SK-N-SH treated with all-trans-retinoic acid at 6 μM for 48 hours (cell line): Measurements from ENCODE around the gene TMBIM1.

Source experiments
- ATAC-seq: fragments of 200-7000 bp; cut with Tn5 transposase; 3 replicates; pipeline ENCODE4 v1.9.1; 2020; ENCODE audit warnings: mild to moderate bottlenecking, moderate library complexity
- ARNTL ChIP-seq: fragments of 450-650 bp; formaldehyde crosslinking; IDR thresholded peaks from 2 replicates; pipeline ENCODE4 v1.5.0; 2020; ENCODE audit warnings: low read depth, mild to moderate bottlenecking, moderate library complexity, borderline replicate concordance
- CREB5 ChIP-seq: fragments of 250-450 bp; sonication (Bioruptor Pico); IDR thresholded peaks from 2 replicates; pipeline ENCODE4 v1.5.1; 2020; ENCODE audit warnings: low read depth, mild to moderate bottlenecking, moderate library complexity
- ESRRG ChIP-seq: fragments of 250-450 bp; sonication (Bioruptor Pico); IDR thresholded peaks from 2 replicates; pipeline ENCODE4 v1.6.1; 2021; ENCODE audit warnings: mild to moderate bottlenecking
- ISL1 ChIP-seq: fragments of 250-450 bp; sonication (Bioruptor Pico); IDR thresholded peaks from 2 replicates; pipeline ENCODE4 v2.1.2; 2022; ENCODE audit warnings: mild to moderate bottlenecking, moderate library complexity
- OSR1 ChIP-seq: fragments of 250-450 bp; sonication (Bioruptor Pico); IDR thresholded peaks from 2 replicates; pipeline ENCODE4 v1.8.0; 2022; ENCODE audit warnings: moderate library complexity, mild to moderate bottlenecking, inconsistent platforms
- RARB ChIP-seq: fragments of 250-450 bp; sonication (Bioruptor Pico); IDR thresholded peaks from 2 replicates; pipeline ENCODE4 v1.8.0; 2021; ENCODE audit warnings: mild to moderate bottlenecking, moderate library complexity
- SNAI2 ChIP-seq: fragments of 250-450 bp; sonication (Bioruptor Pico); IDR thresholded peaks from 2 replicates; pipeline ENCODE4 v1.5.0; 2020; ENCODE audit warnings: mild to moderate bottlenecking, moderate library complexity
- ZC3H10 ChIP-seq: fragments of 250-450 bp; sonication (Bioruptor Pico); IDR thresholded peaks from 2 replicates; pipeline ENCODE4 v1.5.1; 2021; ENCODE audit warnings: mild to moderate bottlenecking, moderate library complexity
- ZFP30 ChIP-seq: fragments of 450-650 bp; formaldehyde crosslinking; IDR thresholded peaks from 2 replicates; pipeline ENCODE4 v1.5.0; 2022; ENCODE audit warnings: mild to moderate bottlenecking, moderate library complexity
- ZNF565 ChIP-seq: fragments of 450-650 bp; formaldehyde crosslinking; conservative IDR thresholded peaks from 2 replicates; pipeline ENCODE4 v1.5.0; 2020; ENCODE audit warnings: low read depth, mild to moderate bottlenecking, moderate library complexity
- ZNF8 ChIP-seq: fragments of 450-650 bp; formaldehyde crosslinking; IDR thresholded peaks from 2 replicates; pipeline ENCODE4 v1.5.0; 2020; ENCODE audit warnings: mild to moderate bottlenecking, moderate library complexity
- TF ChIP-seq, protein P1 (sequence below): fragments of 250-450 bp; sonication (Bioruptor Pico); IDR thresholded peaks from 2 replicates; pipeline ENCODE4 v1.5.1; 2021; ENCODE audit warnings: mild to moderate bottlenecking, moderate library complexity
- TF ChIP-seq, protein P2 (sequence below): fragments of 250-450 bp; sonication (Bioruptor Pico); IDR thresholded peaks from 2 replicates; pipeline ENCODE4 v1.8.0; 2021; ENCODE audit warnings: low read depth, mild to moderate bottlenecking, moderate library complexity, borderline replicate concordance
- TF ChIP-seq, protein P3 (sequence below): fragments of 250-450 bp; sonication (Bioruptor Pico); IDR thresholded peaks from 2 replicates; pipeline ENCODE4 v1.5.0; 2020; ENCODE audit warnings: mild to moderate bottlenecking, moderate library complexity

The TMBIM1 gene, protein sequence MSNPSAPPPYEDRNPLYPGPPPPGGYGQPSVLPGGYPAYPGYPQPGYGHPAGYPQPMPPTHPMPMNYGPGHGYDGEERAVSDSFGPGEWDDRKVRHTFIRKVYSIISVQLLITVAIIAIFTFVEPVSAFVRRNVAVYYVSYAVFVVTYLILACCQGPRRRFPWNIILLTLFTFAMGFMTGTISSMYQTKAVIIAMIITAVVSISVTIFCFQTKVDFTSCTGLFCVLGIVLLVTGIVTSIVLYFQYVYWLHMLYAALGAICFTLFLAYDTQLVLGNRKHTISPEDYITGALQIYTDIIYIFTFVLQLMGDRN

DNA sequence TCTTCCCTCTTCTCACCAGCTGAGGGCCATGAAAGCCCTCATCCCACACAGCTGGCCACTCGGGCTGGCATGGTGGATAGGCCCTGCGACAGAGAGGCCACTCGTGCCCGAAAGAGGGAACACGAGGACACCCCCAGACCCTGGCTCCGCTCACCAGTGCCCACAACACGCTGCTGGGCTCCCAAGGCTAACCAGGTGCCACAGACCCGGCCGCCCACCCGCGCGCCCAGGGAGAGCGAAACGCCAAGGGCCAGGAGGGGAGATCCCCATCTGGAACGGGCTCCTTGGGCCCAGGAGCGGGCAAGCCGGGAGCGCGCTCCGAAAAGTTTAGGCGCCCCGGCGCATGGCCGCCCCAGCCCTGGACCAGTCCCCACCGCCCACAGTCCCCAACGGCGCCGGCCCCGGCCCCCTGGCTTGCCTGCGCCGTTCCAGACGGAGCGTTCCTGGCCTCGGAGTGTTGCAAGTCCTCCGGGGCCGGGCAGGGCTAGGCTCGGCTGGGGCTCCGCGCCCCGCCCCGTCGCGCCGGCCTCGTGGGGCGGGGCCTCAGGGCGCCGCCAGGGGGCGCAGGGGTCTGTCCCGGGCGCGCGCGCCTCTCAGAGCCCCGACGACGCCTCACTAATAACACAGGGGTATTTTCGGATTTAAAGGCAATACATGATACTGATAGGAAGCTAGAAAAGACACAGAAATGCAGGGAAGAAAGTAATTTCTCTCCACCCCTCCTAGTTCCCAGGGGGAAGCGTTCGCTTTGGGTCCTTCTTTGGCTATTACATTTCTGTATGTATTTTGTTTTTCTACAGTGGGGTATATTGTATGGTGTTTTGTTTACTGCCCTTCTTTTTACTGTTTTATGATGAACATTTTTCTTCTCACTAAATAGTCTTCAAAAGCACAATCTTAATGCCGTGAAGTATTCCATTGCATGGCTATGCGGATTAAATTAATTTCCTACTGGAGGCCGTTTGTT lies at the start of gene TMBIM1:
Gene TMBIM1, minus strand, starts transcription at position 456 of the 967 bp plus-strand sequence. CDS start 10,362 bp downstream, outside the sequence.
- ATAC-seq: no peak
- TF ChIP-seq, protein P1, sequence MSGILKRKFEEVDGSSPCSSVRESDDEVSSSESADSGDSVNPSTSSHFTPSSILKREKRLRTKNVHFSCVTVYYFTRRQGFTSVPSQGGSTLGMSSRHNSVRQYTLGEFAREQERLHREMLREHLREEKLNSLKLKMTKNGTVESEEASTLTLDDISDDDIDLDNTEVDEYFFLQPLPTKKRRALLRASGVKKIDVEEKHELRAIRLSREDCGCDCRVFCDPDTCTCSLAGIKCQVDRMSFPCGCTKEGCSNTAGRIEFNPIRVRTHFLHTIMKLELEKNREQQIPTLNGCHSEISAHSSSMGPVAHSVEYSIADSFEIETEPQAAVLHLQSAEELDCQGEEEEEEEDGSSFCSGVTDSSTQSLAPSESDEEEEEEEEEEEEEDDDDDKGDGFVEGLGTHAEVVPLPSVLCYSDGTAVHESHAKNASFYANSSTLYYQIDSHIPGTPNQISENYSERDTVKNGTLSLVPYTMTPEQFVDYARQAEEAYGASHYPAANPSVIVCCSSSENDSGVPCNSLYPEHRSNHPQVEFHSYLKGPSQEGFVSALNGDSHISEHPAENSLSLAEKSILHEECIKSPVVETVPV (CRISPR knock-in tag): no peak
- TF ChIP-seq SNAI2: no peak
- no peak for TF ChIP-seq CREB5 (CRISPR knock-in tag)
- TF ChIP-seq OSR1: no peak
- no peak for TF ChIP-seq ZC3H10 (CRISPR knock-in tag)
- TF ChIP-seq ISL1 (CRISPR knock-in tag): no peak
- TF ChIP-seq ZNF8 (CRISPR knock-in tag): no peak
- no peak for TF ChIP-seq ZNF565 (CRISPR knock-in tag)
- TF ChIP-seq RARB (CRISPR knock-in tag): no peak
- TF ChIP-seq, all 23 proteins: peak for 0

DNA sequence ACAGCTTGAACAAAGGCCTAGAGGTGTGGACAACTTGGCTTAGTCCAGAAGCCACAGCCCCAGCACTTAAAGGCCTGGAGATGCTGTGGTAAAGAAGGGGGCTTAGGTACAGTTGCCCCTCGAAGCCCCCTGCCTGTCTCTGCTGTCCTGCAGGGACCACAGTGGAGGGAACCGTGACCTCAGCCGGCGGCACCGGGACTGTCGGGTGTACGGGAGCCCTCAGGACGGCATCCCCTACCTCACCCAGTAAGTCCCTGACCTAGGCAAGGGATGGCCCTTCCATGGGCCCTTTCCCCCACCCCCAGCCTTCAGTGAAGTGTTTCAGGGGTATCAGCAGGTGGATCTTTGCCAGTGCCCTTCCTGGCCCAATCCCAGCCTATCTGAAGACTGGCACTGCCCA lies 49.1 kb upstream of the TMBIM1 start:
- TF ChIP-seq ARNTL (CRISPR knock-in tag) (no peak), ESRRG (CRISPR knock-in tag) (no peak)
- TF ChIP-seq, protein P2, sequence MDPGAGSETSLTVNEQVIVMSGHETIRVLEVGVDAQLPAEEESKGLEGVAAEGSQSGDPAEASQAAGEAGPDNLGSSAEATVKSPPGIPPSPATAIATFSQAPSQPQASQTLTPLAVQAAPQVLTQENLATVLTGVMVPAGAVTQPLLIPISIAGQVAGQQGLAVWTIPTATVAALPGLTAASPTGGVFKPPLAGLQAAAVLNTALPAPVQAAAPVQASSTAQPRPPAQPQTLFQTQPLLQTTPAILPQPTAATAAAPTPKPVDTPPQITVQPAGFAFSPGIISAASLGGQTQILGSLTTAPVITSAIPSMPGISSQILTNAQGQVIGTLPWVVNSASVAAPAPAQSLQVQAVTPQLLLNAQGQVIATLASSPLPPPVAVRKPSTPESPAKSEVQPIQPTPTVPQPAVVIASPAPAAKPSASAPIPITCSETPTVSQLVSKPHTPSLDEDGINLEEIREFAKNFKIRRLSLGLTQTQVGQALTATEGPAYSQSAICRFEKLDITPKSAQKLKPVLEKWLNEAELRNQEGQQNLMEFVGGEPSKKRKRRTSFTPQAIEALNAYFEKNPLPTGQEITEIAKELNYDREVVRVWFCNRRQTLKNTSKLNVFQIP (CRISPR knock-in tag): no peak
- TF ChIP-seq, protein P3, sequence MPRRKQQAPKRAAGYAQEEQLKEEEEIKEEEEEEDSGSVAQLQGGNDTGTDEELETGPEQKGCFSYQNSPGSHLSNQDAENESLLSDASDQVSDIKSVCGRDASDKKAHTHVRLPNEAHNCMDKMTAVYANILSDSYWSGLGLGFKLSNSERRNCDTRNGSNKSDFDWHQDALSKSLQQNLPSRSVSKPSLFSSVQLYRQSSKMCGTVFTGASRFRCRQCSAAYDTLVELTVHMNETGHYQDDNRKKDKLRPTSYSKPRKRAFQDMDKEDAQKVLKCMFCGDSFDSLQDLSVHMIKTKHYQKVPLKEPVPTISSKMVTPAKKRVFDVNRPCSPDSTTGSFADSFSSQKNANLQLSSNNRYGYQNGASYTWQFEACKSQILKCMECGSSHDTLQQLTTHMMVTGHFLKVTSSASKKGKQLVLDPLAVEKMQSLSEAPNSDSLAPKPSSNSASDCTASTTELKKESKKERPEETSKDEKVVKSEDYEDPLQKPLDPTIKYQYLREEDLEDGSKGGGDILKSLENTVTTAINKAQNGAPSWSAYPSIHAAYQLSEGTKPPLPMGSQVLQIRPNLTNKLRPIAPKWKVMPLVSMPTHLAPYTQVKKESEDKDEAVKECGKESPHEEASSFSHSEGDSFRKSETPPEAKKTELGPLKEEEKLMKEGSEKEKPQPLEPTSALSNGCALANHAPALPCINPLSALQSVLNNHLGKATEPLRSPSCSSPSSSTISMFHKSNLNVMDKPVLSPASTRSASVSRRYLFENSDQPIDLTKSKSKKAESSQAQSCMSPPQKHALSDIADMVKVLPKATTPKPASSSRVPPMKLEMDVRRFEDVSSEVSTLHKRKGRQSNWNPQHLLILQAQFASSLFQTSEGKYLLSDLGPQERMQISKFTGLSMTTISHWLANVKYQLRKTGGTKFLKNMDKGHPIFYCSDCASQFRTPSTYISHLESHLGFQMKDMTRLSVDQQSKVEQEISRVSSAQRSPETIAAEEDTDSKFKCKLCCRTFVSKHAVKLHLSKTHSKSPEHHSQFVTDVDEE (CRISPR knock-in tag): no peak
- no peak for ATAC-seq

- ATAC-seq: no peak
- TF ChIP-seq OSR1: no peak
- no peak for TF ChIP-seq ZFP30 (CRISPR knock-in tag)
- no peak for TF ChIP-seq CREB5 (CRISPR knock-in tag)
- TF ChIP-seq, protein P3 (CRISPR knock-in tag): no peak
These were observed 48.4 kb upstream of the TMBIM1 start for GRCh38 chr2:218340656-218341055.
